Mesenchymal stem cell (in vitro differentiated cells and primary cell): ENCODE data around the gene CHODL.

Source experiments
- DNase-seq: peaks from one replicate; pipeline ENCODE4 v3.0.0-alpha.2; 2013
- H2AFZ ChIP-seq: one replicate; pipeline ENCODE4 v1.6.1; 2013; ENCODE audit warnings: low read depth, mild to moderate bottlenecking, control low read depth, inconsistent platforms, low read length, moderate library complexity
- H2AK5ac ChIP-seq: 2 replicates; pipeline ENCODE4 v1.6.1; 2013; ENCODE audit warnings: low read length, moderate library complexity, mild to moderate bottlenecking, inconsistent platforms; ENCODE audit not compliant: severe bottlenecking
- H2BK120ac ChIP-seq: one replicate; pipeline ENCODE4 v1.6.1; 2013; ENCODE audit warnings: low read depth, mild to moderate bottlenecking, inconsistent platforms, low read length, moderate library complexity
- H2BK12ac ChIP-seq, 2 experiments: one replicate each; pipeline ENCODE4 v1.6.1; 2013; ENCODE audit warnings: inconsistent platforms in 2 of 2, low read length in 2 of 2, mild to moderate bottlenecking in 2 of 2, moderate library complexity in 2 of 2, control low read depth in 1 of 2
- H2BK15ac ChIP-seq: one replicate; pipeline ENCODE4 v1.6.1; 2013; ENCODE audit warnings: mild to moderate bottlenecking, low read depth, inconsistent platforms; ENCODE audit not compliant: poor library complexity, severe bottlenecking
- H2BK5ac ChIP-seq: 2 replicates; pipeline ENCODE4 v1.6.1; 2013; ENCODE audit warnings: low read depth, mild to moderate bottlenecking, low read length, control low read depth, inconsistent platforms; ENCODE audit not compliant: poor library complexity, severe bottlenecking
- H3K14ac ChIP-seq, 2 experiments: one replicate each; pipeline ENCODE4 v1.6.1; 2013; ENCODE audit warnings: inconsistent platforms in 2 of 2, low read length in 2 of 2, control low read depth in 1 of 2, mild to moderate bottlenecking in 1 of 2, moderate library complexity in 1 of 2
- H3K18ac ChIP-seq, 2 experiments: one replicate each; pipeline ENCODE4 v1.6.1; 2013; ENCODE audit warnings: inconsistent platforms in 2 of 2, low read length in 2 of 2, control low read depth in 1 of 2, low read depth in 1 of 2, mild to moderate bottlenecking in 1 of 2
- H3K23ac ChIP-seq, 2 experiments: one replicate each; pipeline ENCODE4 v1.6.1; 2013; ENCODE audit warnings: inconsistent platforms in 2 of 2, low read length in 2 of 2, mild to moderate bottlenecking in 2 of 2, moderate library complexity in 2 of 2, control low read depth in 1 of 2
- H3K27ac ChIP-seq: 2 replicates; pipeline ENCODE4 v1.5.1; 2013; ENCODE audit warnings: mild to moderate bottlenecking, moderate library complexity, low read length, control low read depth, inconsistent platforms; ENCODE audit not compliant: poor library complexity, severe bottlenecking
- H3K27me3 ChIP-seq, 2 experiments: 2 replicates each; pipeline versions ENCODE4 v1.6.1 to v1.7.0; 2013; ENCODE audit warnings: low read length in 2 of 2, mild to moderate bottlenecking in 2 of 2, moderate library complexity in 2 of 2, control low read depth in 1 of 2, inconsistent platforms in 1 of 2; ENCODE audit not compliant: control insufficient read depth in 1 of 2, insufficient read depth in 1 of 2
- H3K36me3 ChIP-seq, 2 experiments: 2 replicates each; pipeline versions ENCODE4 v1.6.1 to v1.7.0; 2013; ENCODE audit warnings: low read length in 2 of 2, control low read depth in 1 of 2, inconsistent platforms in 1 of 2, low read depth in 1 of 2, mild to moderate bottlenecking in 1 of 2; ENCODE audit not compliant: insufficient read depth in 2 of 2, control insufficient read depth in 1 of 2
- H3K4ac ChIP-seq, 2 experiments: one replicate each; pipeline ENCODE4 v1.6.1; 2013; ENCODE audit warnings: inconsistent platforms in 2 of 2, low read length in 2 of 2, mild to moderate bottlenecking in 2 of 2, moderate library complexity in 2 of 2, control low read depth in 1 of 2, low read depth in 1 of 2
- H3K4me1 ChIP-seq: 2 replicates; pipeline ENCODE4 v1.6.1; 2013; ENCODE audit warnings: low read depth, low read length, control low read depth; ENCODE audit not compliant: control insufficient read depth, insufficient read depth
- H3K4me2 ChIP-seq: 2 replicates; pipeline ENCODE4 v1.6.1; 2013; ENCODE audit warnings: low read length, mild to moderate bottlenecking, inconsistent platforms; ENCODE audit not compliant: poor library complexity, severe bottlenecking
- H3K4me3 ChIP-seq, 2 experiments: 2 replicates each; pipeline versions ENCODE4 v1.5.1 to v1.7.0; 2013; ENCODE audit warnings: low read length in 2 of 2, mild to moderate bottlenecking in 2 of 2, control low read depth in 1 of 2, low read depth in 1 of 2; ENCODE audit not compliant: insufficient read depth in 1 of 2
- H3K79me1 ChIP-seq: replicated peaks from 2 replicates; pipeline ENCODE4 v1.6.1; 2013; ENCODE audit warnings: mild to moderate bottlenecking, control low read depth, low read length, inconsistent platforms; ENCODE audit not compliant: poor library complexity, severe bottlenecking
- H3K9ac ChIP-seq: 2 replicates; pipeline ENCODE4 v1.7.0; 2013; ENCODE audit warnings: mild to moderate bottlenecking, low read length, moderate library complexity
- H3K9me3 ChIP-seq: 2 replicates; pipeline ENCODE4 v1.7.0; 2013; ENCODE audit warnings: mild to moderate bottlenecking, low read length; ENCODE audit not compliant: control insufficient read depth
- H4K8ac ChIP-seq: one replicate; pipeline ENCODE4 v1.6.1; 2013; ENCODE audit warnings: inconsistent platforms, mild to moderate bottlenecking, low read length, moderate library complexity
- H4K91ac ChIP-seq: one replicate; pipeline ENCODE4 v1.6.1; 2013; ENCODE audit warnings: mild to moderate bottlenecking, low read length, inconsistent platforms
- WGBS: methylation state at CpG from one replicate; pipeline ENCODE4 v1.1.7; 2013; ENCODE audit warnings: mixed read lengths; 5-methylcytosine and 5-hydroxymethylcytosine counted together

The CHODL gene

DNA sequence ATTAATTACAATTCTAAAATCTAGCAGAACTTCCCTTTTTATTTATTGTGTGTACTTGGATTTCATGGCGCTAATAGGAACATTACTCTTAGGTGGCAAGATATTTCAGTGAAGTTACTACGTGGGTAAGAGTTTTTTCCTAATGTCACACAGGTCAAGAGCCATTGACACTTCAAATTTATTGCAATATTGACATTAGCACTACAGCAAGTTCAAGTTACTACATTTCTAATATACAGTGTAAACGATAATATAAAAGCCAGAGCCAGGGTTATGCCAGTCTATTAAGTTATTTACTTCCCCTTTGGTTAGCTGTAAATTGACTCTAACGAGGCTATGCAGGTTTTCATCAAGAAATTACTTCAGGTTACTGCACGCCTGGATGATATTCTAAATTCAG, 29.7 kb downstream of the CHODL start:
- H4K91ac ChIP-seq = no peak overlapping the region
- no peak overlapping the region for H2BK120ac ChIP-seq
- no peak overlapping the region for H3K23ac ChIP-seq
- H3K4me1 ChIP-seq = no peaks in the 10 kb centered on the region
- H3K4ac ChIP-seq = no peak overlapping the region
- H4K8ac ChIP-seq = no peak overlapping the region
- H3K27ac ChIP-seq = no peak overlapping the region
- no peak overlapping the region for H3K14ac ChIP-seq
- no peak overlapping the region for H2BK15ac ChIP-seq
- DNase-seq = no peak
- H2BK5ac ChIP-seq = no peak overlapping the region
- no peaks in the 10 kb centered on the region for H3K36me3 ChIP-seq
- no peak overlapping the region for H3K4me2 ChIP-seq
- no peak overlapping the region for H3K9ac ChIP-seq
- no peak overlapping the region for H2AFZ ChIP-seq
- no peak overlapping the region for H3K4me3 ChIP-seq
- no peak overlapping the region for H2AK5ac ChIP-seq
- WGBS = 88% methylated on average over 3 of the region's 5 CpGs
- no peak overlapping the region for H2BK12ac ChIP-seq
- no peaks in the 10 kb centered on the region for H3K79me1 ChIP-seq
- no peak overlapping the region for H3K18ac ChIP-seq
- no peaks in the 10 kb centered on the region for H3K27me3 ChIP-seq
- no peaks in the 10 kb centered on the region for H3K9me3 ChIP-seq

DNA sequence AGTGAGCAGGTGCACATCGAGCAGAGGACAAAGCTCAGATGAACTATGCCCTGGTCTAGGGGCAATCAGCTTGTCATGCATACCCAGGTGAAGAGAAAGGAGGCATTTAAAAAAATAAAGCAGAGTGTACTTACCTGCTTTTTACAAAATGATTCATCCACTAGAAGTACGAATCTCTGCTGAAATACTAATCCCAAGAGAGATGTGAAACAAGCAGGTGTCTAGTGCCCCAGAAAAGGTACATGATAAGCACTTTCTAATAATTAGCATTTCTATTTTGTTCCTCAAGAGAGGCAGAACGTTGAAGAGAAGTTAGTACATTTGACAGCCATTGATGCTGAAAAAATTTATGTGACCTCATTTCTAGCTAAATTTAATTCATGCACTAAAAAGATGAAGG, 31.1 kb downstream of the CHODL start:
- H2BK120ac ChIP-seq = no peak overlapping the region
- no peak overlapping the region for H2BK12ac ChIP-seq
- no peak overlapping the region for H3K23ac ChIP-seq
- no peaks in the 10 kb centered on the region for H3K4me1 ChIP-seq
- H3K36me3 ChIP-seq = no peaks in the 10 kb centered on the region
- H4K91ac ChIP-seq = no peak overlapping the region
- H3K14ac ChIP-seq = no peak overlapping the region
- no peak overlapping the region for H2AFZ ChIP-seq
- H3K79me1 ChIP-seq = no peaks in the 10 kb centered on the region
- H3K27ac ChIP-seq = no peak overlapping the region
- DNase-seq = no peak
- 90% methylated on average over 3 of the region's 3 CpGs for whole genome bisulfite sequencing
- H3K4ac ChIP-seq = no peak overlapping the region
- H3K27me3 ChIP-seq = no peaks in the 10 kb centered on the region
- H2BK5ac ChIP-seq = no peak overlapping the region
- H3K9me3 ChIP-seq = no peaks in the 10 kb centered on the region
- H3K4me3 ChIP-seq = no peak overlapping the region
- no peak overlapping the region for H3K9ac ChIP-seq
- no peak overlapping the region for H4K8ac ChIP-seq
- H3K4me2 ChIP-seq = no peak overlapping the region
- no peak overlapping the region for H2AK5ac ChIP-seq
- no peak overlapping the region for H2BK15ac ChIP-seq
- no peak overlapping the region for H3K18ac ChIP-seq

DNA sequence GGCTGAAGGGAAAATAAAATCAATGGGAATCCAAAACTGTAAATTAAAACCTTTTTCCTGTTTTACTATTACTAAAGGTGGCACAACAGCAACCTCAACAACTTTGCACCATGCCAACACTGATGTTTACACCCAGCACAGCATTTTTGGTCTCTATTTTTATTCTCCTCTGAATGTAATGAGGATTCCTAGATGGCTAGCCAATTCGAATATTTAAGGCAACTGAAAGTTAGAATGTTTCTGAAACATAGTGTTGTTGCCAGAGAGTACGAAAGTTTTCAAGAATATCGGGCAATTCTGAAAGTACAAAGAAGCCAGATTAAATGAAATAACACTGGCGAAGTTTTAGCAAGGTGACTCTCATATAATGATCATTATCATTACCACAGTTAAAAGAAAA, 40.7 kb downstream of the CHODL start:
- H3K23ac ChIP-seq = no peak overlapping the region
- H3K4me3 ChIP-seq = no peak overlapping the region
- no peak overlapping the region for H3K27ac ChIP-seq
- 83% methylated on average over 3 of the region's 4 CpGs for WGBS
- H3K9me3 ChIP-seq = no peaks in the 10 kb centered on the region
- H2BK12ac ChIP-seq = no peak overlapping the region
- no peak for DNase-seq
- no peaks in the 10 kb centered on the region for H3K4me1 ChIP-seq
- H3K36me3 ChIP-seq = no peaks in the 10 kb centered on the region
- no peak overlapping the region for H2AK5ac ChIP-seq
- H4K91ac ChIP-seq = no peak overlapping the region
- H2BK120ac ChIP-seq = no peak overlapping the region
- H3K9ac ChIP-seq = no peak overlapping the region
- H3K27me3 ChIP-seq = peaks cover 0 to 3% of the 10 kb centered on the region in 2 experiments
- no peak overlapping the region for H3K18ac ChIP-seq
- no peak overlapping the region for H2BK5ac ChIP-seq
- H4K8ac ChIP-seq = no peak overlapping the region
- H3K4me2 ChIP-seq = no peak overlapping the region
- no peak overlapping the region for H2BK15ac ChIP-seq
- H3K14ac ChIP-seq = no peak overlapping the region
- H3K4ac ChIP-seq = no peak overlapping the region
- no peaks in the 10 kb centered on the region for H3K79me1 ChIP-seq
- no peak overlapping the region for H2AFZ ChIP-seq

DNA sequence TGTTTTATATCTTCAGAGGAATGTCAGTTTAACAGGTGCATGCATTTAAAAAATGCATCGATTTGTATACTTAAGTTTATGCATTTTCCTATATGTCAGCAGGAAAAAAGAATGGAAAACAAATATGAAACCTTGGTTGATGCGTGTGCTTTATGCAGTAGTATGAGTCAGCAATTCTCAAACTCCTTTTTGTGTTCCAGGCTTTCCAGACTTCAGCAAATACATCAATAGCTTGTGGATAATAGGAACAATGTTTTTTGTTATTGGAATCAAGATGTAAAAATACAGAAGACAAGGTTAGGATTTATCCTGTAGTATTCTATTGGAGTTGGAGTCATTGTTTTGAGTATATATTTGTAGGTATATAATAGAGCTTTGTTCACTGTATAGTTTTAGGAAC, 45.2 kb downstream of the CHODL start:
- H2AFZ ChIP-seq = no peak overlapping the region
- H2BK5ac ChIP-seq = no peak overlapping the region
- H3K18ac ChIP-seq = no peak overlapping the region
- 90% methylated on average over 2 of the region's 2 CpGs for WGBS
- no peak overlapping the region for H4K8ac ChIP-seq
- no peak overlapping the region for H3K4ac ChIP-seq
- H3K36me3 ChIP-seq = no peaks in the 10 kb centered on the region
- no peak overlapping the region for H3K9ac ChIP-seq
- H3K27me3 ChIP-seq = peaks cover 0 to 16% of the 10 kb centered on the region in 2 experiments
- H3K4me3 ChIP-seq = no peak overlapping the region
- H4K91ac ChIP-seq = no peak overlapping the region
- no peaks in the 10 kb centered on the region for H3K4me1 ChIP-seq
- H3K9me3 ChIP-seq = no peaks in the 10 kb centered on the region
- no peak overlapping the region for H3K23ac ChIP-seq
- no peak overlapping the region for H2BK15ac ChIP-seq
- H2BK12ac ChIP-seq = no peak overlapping the region
- H2BK120ac ChIP-seq = no peak overlapping the region
- no peaks in the 10 kb centered on the region for H3K79me1 ChIP-seq
- H2AK5ac ChIP-seq = no peak overlapping the region
- H3K4me2 ChIP-seq = no peak overlapping the region
- no peak for DNase-seq
- H3K14ac ChIP-seq = no peak overlapping the region
- H3K27ac ChIP-seq = no peak overlapping the region
